Measurements from ENCODE around the gene PALM.

PALM gene

DNA sequence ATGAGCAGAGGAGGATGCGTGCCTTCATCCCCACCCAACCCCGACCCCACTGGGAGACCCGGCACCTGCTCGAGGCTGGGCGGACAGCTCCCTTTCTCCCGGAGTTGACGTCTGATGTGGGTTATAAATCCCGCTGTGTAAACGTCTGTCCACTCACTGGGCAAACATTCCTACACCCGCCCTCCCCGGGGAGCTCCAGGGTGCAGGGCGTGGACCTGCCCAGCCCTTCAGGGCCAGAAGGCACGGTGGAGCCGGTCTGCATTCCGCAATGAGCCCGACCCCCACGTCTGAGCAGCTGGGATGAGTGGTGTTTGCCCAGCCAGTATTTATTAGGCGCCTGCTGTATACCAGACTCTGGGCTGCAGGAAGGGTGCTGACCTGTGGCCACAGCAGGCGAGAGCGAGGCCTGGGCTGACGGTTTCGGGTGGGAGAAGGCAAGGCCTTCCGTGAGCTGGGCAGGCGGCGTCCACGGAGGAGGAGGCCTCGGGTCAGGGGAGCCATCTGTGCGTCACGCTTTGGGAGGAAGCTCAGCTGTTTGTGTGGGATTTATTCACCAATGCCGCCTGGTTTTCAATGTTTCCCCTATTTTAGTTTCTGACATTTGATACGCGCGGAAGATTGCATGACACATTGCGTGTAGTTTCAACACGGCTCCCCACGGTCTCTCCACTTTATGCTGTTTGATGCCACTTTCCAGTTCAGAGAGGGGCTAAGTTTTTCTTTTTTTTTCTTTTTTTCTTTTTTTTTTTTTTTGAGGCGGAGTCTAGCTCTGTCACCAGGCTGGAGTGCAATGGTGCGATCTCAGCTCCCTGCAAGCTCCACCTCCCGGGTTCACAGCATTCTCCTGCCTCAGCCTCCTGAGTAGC is 44.1 kb downstream of the PALM start:
- H3K4me3 ChIP-seq (ENCODE audit: insufficient read depth, low read depth, low read length, poor library complexity, severe bottlenecking), result no peak overlapping the region
- no peak for DNase-seq
- no peaks in the 10 kb centered on the region for H3K4me1 ChIP-seq (ENCODE audit: control insufficient read depth, insufficient read depth, low read length, poor library complexity, severe bottlenecking)
- no peaks in the 10 kb centered on the region for H3K36me3 ChIP-seq (ENCODE audit: control insufficient read depth, insufficient read depth, low read length)
- no peak overlapping the region for H3K27ac ChIP-seq (ENCODE audit: insufficient read depth, low read length, poor library complexity, severe bottlenecking)
- H3K9me3 ChIP-seq (ENCODE audit: control insufficient read depth, low read length), result no peaks in the 10 kb centered on the region
- no peaks in the 10 kb centered on the region for H3K27me3 ChIP-seq (replicated peaks; ENCODE audit: control insufficient read depth, insufficient read depth, low read length, poor library complexity, severe bottlenecking)

GRCh38 chr19:754530-754929 is 45.8 kb downstream of the PALM start:
- Histone ChIP-seq H3K36me3 (ENCODE audit: control insufficient read depth, insufficient read depth, low read length) (no peaks in the 10 kb centered on the region), H3K4me3 (ENCODE audit: insufficient read depth, low read depth, low read length, poor library complexity, severe bottlenecking) (no peak overlapping the region), H3K27ac (ENCODE audit: insufficient read depth, low read length, poor library complexity, severe bottlenecking) (no peak overlapping the region), H3K4me1 (ENCODE audit: control insufficient read depth, insufficient read depth, low read length, poor library complexity, severe bottlenecking) (no peaks in the 10 kb centered on the region), H3K9me3 (ENCODE audit: control insufficient read depth, low read length) (no peaks in the 10 kb centered on the region), H3K27me3 (replicated peaks; ENCODE audit: control insufficient read depth, insufficient read depth, low read length, poor library complexity, severe bottlenecking) (no peaks in the 10 kb centered on the region)
- no peak for DNase-seq

- Histone ChIP-seq H3K27me3 (replicated peaks; ENCODE audit: control insufficient read depth, insufficient read depth, low read length, poor library complexity, severe bottlenecking) (no peaks in the 10 kb centered on the region), H3K4me1 (ENCODE audit: control insufficient read depth, insufficient read depth, low read length, poor library complexity, severe bottlenecking) (no peaks in the 10 kb centered on the region), H3K4me3 (ENCODE audit: insufficient read depth, low read depth, low read length, poor library complexity, severe bottlenecking) (no peak overlapping the region), H3K36me3 (ENCODE audit: control insufficient read depth, insufficient read depth, low read length) (no peaks in the 10 kb centered on the region), H3K9me3 (ENCODE audit: control insufficient read depth, low read length) (no peaks in the 10 kb centered on the region), H3K27ac (ENCODE audit: insufficient read depth, low read length, poor library complexity, severe bottlenecking) (no peak overlapping the region)
- no peak for DNase-seq
Observed at GRCh38 chr19:755063-755462, 46.3 kb downstream of the PALM start.

DNA sequence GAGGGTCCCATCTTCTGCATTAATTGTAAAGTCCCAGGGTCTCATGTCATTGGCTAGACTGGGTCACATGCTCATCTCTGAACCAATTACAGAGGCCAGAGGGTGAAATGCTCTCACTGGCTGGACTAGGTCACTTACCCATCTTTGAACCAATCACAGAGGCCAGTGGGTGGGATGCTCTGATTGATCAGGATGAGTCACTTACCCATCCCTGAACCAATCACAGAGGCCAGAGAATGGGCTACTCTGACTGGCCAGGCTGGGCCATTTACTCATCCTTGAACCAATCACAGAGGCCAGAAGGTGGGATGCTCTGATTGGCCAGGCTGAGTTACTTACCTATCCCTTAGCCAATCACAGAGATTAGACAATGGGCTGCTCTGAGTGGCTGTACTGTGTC is 47.5 kb downstream of the PALM start:
- Histone ChIP-seq H3K27me3 (replicated peaks; ENCODE audit: control insufficient read depth, insufficient read depth, low read length, poor library complexity, severe bottlenecking) (no peaks in the 10 kb centered on the region), H3K4me1 (ENCODE audit: control insufficient read depth, insufficient read depth, low read length, poor library complexity, severe bottlenecking) (no peaks in the 10 kb centered on the region), H3K9me3 (ENCODE audit: control insufficient read depth, low read length) (no peaks in the 10 kb centered on the region), H3K36me3 (ENCODE audit: control insufficient read depth, insufficient read depth, low read length) (no peaks in the 10 kb centered on the region), H3K4me3 (ENCODE audit: insufficient read depth, low read depth, low read length, poor library complexity, severe bottlenecking) (no peak overlapping the region), H3K27ac (ENCODE audit: insufficient read depth, low read length, poor library complexity, severe bottlenecking) (no peak overlapping the region)
- DNase-seq, result no peak

DNA sequence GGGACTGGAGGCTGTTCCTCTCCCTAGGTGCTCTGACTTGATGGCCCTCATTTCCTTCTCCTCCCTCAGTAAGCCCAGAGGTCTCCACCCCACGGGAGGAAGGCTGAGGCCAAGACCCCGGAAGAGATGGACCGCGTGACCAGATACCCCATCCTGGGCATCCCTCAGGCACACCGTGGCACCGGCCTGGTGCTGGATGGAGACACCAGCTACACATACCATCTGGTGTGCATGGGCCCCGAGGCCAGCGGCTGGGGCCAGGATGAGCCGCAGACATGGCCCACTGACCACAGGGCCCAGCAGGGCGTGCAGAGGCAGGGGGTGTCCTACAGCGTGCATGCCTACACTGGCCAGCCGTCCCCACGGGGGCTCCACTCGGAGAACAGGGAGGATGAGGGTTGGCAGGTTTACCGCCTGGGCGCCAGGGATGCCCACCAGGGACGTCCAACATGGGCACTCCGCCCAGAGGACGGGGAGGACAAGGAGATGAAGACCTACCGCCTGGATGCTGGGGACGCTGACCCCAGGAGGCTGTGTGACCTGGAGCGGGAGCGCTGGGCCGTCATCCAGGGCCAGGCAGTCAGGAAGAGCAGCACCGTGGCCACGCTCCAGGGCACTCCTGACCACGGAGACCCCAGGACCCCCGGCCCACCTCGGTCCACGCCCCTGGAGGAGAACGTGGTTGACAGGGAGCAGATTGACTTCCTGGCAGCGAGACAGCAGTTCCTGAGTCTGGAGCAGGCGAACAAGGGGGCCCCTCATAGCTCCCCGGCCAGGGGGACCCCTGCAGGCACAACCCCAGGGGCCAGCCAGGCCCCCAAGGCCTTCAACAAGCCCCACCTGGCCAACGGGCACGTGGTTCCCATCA is 48.3 kb downstream of the PALM start:
- H3K4me1 ChIP-seq (ENCODE audit: control insufficient read depth, insufficient read depth, low read length, poor library complexity, severe bottlenecking), result no peaks in the 10 kb centered on the region
- H3K36me3 ChIP-seq (ENCODE audit: control insufficient read depth, insufficient read depth, low read length), result no peaks in the 10 kb centered on the region
- no peaks in the 10 kb centered on the region for H3K27me3 ChIP-seq (replicated peaks; ENCODE audit: control insufficient read depth, insufficient read depth, low read length, poor library complexity, severe bottlenecking)
- H3K4me3 ChIP-seq (ENCODE audit: insufficient read depth, low read depth, low read length, poor library complexity, severe bottlenecking), result no peak overlapping the region
- H3K9me3 ChIP-seq (ENCODE audit: control insufficient read depth, low read length), result no peaks in the 10 kb centered on the region
- DNase-seq, result no peak
- H3K27ac ChIP-seq (ENCODE audit: insufficient read depth, low read length, poor library complexity, severe bottlenecking), result no peak overlapping the region

GRCh38 chr19:757811-758668 is 49.3 kb downstream of the PALM start:
- no peak overlapping the region for H3K4me3 ChIP-seq (ENCODE audit: insufficient read depth, low read depth, low read length, poor library complexity, severe bottlenecking)
- DNase-seq, result no peak
- H3K27me3 ChIP-seq (replicated peaks; ENCODE audit: control insufficient read depth, insufficient read depth, low read length, poor library complexity, severe bottlenecking), result no peaks in the 10 kb centered on the region
- no peaks in the 10 kb centered on the region for H3K9me3 ChIP-seq (ENCODE audit: control insufficient read depth, low read length)
- H3K4me1 ChIP-seq (ENCODE audit: control insufficient read depth, insufficient read depth, low read length, poor library complexity, severe bottlenecking), result no peaks in the 10 kb centered on the region
- H3K27ac ChIP-seq (ENCODE audit: insufficient read depth, low read length, poor library complexity, severe bottlenecking), result no peak overlapping the region
- no peaks in the 10 kb centered on the region for H3K36me3 ChIP-seq (ENCODE audit: control insufficient read depth, insufficient read depth, low read length)

DNA sequence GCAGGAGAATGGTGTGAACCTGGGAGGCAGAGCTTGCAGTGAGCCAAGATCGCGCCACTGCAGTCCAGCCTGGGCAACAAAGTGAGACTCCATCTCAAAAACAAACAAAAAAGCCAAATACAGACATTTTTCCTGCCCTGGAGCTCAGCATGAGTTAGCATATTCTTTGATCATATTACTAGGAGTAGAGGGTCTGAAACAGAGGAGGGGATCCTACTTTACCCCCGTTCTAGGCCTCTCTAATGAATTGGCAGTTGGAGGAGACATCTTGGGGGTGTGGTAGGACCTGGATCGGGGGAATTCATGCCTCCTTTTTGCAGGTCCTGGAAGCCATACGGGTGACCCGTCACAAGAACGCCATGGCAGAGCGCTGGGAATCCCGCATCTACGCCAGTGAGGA is 54.4 kb downstream of the PALM start:
- no peaks in the 10 kb centered on the region for H3K9me3 ChIP-seq (ENCODE audit: control insufficient read depth, low read length)
- no peaks in the 10 kb centered on the region for H3K4me1 ChIP-seq (ENCODE audit: control insufficient read depth, insufficient read depth, low read length, poor library complexity, severe bottlenecking)
- H3K36me3 ChIP-seq (ENCODE audit: control insufficient read depth, insufficient read depth, low read length), result no peaks in the 10 kb centered on the region
- no peak for DNase-seq
- H3K27me3 ChIP-seq (replicated peaks; ENCODE audit: control insufficient read depth, insufficient read depth, low read length, poor library complexity, severe bottlenecking), result no peaks in the 10 kb centered on the region
- no peak overlapping the region for H3K27ac ChIP-seq (ENCODE audit: insufficient read depth, low read length, poor library complexity, severe bottlenecking)
- H3K4me3 ChIP-seq (ENCODE audit: insufficient read depth, low read depth, low read length, poor library complexity, severe bottlenecking), result no peak overlapping the region

- H3K27ac ChIP-seq (ENCODE audit: insufficient read depth, low read length, poor library complexity, severe bottlenecking), result no peak overlapping the region
- H3K9me3 ChIP-seq (ENCODE audit: control insufficient read depth, low read length), result no peaks in the 10 kb centered on the region
- H3K36me3 ChIP-seq (ENCODE audit: control insufficient read depth, insufficient read depth, low read length), result no peaks in the 10 kb centered on the region
- no peaks in the 10 kb centered on the region for H3K27me3 ChIP-seq (replicated peaks; ENCODE audit: control insufficient read depth, insufficient read depth, low read length, poor library complexity, severe bottlenecking)
- no peaks in the 10 kb centered on the region for H3K4me1 ChIP-seq (ENCODE audit: control insufficient read depth, insufficient read depth, low read length, poor library complexity, severe bottlenecking)
- DNase-seq, result no peak
- H3K4me3 ChIP-seq (ENCODE audit: insufficient read depth, low read depth, low read length, poor library complexity, severe bottlenecking), result no peak overlapping the region
Observed at GRCh38 chr19:763869-764268, 55.1 kb downstream of the PALM start.

GRCh38 chr19:764301-764700 is 55.6 kb downstream of the PALM start:
- Histone ChIP-seq H3K36me3 (ENCODE audit: control insufficient read depth, insufficient read depth, low read length) (no peaks in the 10 kb centered on the region), H3K27me3 (replicated peaks; ENCODE audit: control insufficient read depth, insufficient read depth, low read length, poor library complexity, severe bottlenecking) (no peaks in the 10 kb centered on the region), H3K4me3 (ENCODE audit: insufficient read depth, low read depth, low read length, poor library complexity, severe bottlenecking) (no peak overlapping the region), H3K4me1 (ENCODE audit: control insufficient read depth, insufficient read depth, low read length, poor library complexity, severe bottlenecking) (no peaks in the 10 kb centered on the region), H3K9me3 (ENCODE audit: control insufficient read depth, low read length) (no peaks in the 10 kb centered on the region), H3K27ac (ENCODE audit: insufficient read depth, low read length, poor library complexity, severe bottlenecking) (no peak overlapping the region)
- no peak for DNase-seq
